PC-9 (cell line): Measurements from ENCODE around the gene TSPYL4. TPM values are rescaled to one million over a fixed set of nuclear protein-coding genes. Genes with fewer than 3 reads are reported as not detected.
A peak's percentile ranks its signal among the peaks of the same experiment; 100 is the strongest.
"Not testable (repeated sequence)": the region's sequence is repeated elsewhere in the genome, so short reads cannot be mapped to it uniquely, and the experiment has no call there.

Source experiments
- BruUV-seq: library from RNA; stranded (reverse); fragments of 400-500 nt; replicated peaks from 2 replicates; lab custom pipeline; 2021; lab: Mats Ljungman, UMichigan
- CTCF ChIA-PET: fragments of 300-600 bp; sonication (Branson Sonifier 250); formaldehyde crosslinking; loops from one replicate; lab custom pipeline; 2022; ENCODE audit warnings: antibody characterized with exemption; lab: Charles Lee
- POLR2A ChIA-PET: fragments of 300-600 bp; sonication (Branson Sonifier 250); formaldehyde crosslinking; loops from one replicate; lab custom pipeline; 2022; ENCODE audit warnings: antibody characterized with exemption; ENCODE audit not compliant: unreplicated experiment; lab: Charles Lee
- DNase-seq, 2 experiments: peaks; one replicate each; pipeline versions ENCODE4 v3.0.0 to v3.0.0-alpha.2; 2015 to 2022; ENCODE audit warnings: mixed read lengths in 1 of 2
- H2AFZ ChIP-seq: fragments of 200-600 bp; sonication (generic); 2 replicates; pipeline ENCODE4 v1.8.1; 2017; ENCODE audit warnings: antibody characterized with exemption
- H3F3A ChIP-seq: fragments of 200-600 bp; sonication (generic); 2 replicates; pipeline ENCODE4 v1.8.1; 2017; ENCODE audit warnings: antibody characterized with exemption, mild to moderate bottlenecking, low read depth; ENCODE audit not compliant: insufficient read depth
- H3K27ac ChIP-seq: fragments of 200-600 bp; sonication (generic); 2 replicates; pipeline ENCODE4 v1.6.1; 2016; ENCODE audit warnings: mixed run types
- H3K27me3 ChIP-seq: fragments of 200-600 bp; sonication (generic); 2 replicates; pipeline ENCODE4 v1.6.1; 2016; ENCODE audit warnings: low read depth, mixed run types; ENCODE audit not compliant: insufficient read depth
- H3K36me3 ChIP-seq: fragments of 200-600 bp; sonication (generic); 2 replicates; pipeline ENCODE4 v1.6.1; 2016; ENCODE audit warnings: low read depth, mixed run types
- H3K4me1 ChIP-seq: fragments of 200-600 bp; sonication (generic); replicated peaks from 2 replicates; pipeline ENCODE4 v1.6.1; 2016; ENCODE audit warnings: mixed run types; ENCODE audit not compliant: insufficient read depth
- H3K4me2 ChIP-seq: fragments of 200-600 bp; sonication (generic); 2 replicates; pipeline ENCODE4 v1.6.1; 2017; ENCODE audit warnings: mixed run types
- H3K4me3 ChIP-seq: fragments of 200-600 bp; sonication (generic); 2 replicates; pipeline ENCODE4 v1.6.1; 2016; ENCODE audit warnings: mixed run types
- H3K79me2 ChIP-seq: fragments of 200-600 bp; sonication (generic); 2 replicates; pipeline ENCODE4 v1.6.1; 2017; ENCODE audit warnings: low read depth, mixed run types
- H3K9me2 ChIP-seq: fragments of 200-600 bp; sonication (generic); 2 replicates; pipeline ENCODE4 v1.8.1; 2017; ENCODE audit warnings: mild to moderate bottlenecking; ENCODE audit not compliant: insufficient read depth
- H3K9me3 ChIP-seq: fragments of 200-600 bp; sonication (generic); 2 replicates; pipeline ENCODE4 v1.8.1; 2016; ENCODE audit warnings: low read depth; ENCODE audit not compliant: insufficient read depth
- H4K20me1 ChIP-seq: fragments of 200-600 bp; sonication (generic); 2 replicates; pipeline ENCODE4 v1.8.1; 2017; ENCODE audit not compliant: insufficient read depth
- EZH2 ChIP-seq: fragments of 200-600 bp; sonication (generic); IDR thresholded peaks from 2 replicates; pipeline ENCODE4 v1.8.0; 2017; ENCODE audit warnings: antibody characterized with exemption, low read depth
- intact Hi-C: fragments of 100-400 bp; cut with micrococcal nuclease; formaldehyde crosslinking; loops from one replicate; pipeline ENCODE4 v1.10.0; 2022; ENCODE audit not compliant: unreplicated experiment
- total RNA-seq: library from RNA; stranded (reverse); gene quantifications from 2 replicates; pipeline ENCODE4 v1.2.3, GENCODE V29; 2021
- TF ChIP-seq, protein P1 (sequence below): fragments of 200-600 bp; sonication (generic); conservative IDR thresholded peaks from 2 replicates; pipeline ENCODE4 v1.6.1; 2017; ENCODE audit warnings: mixed run types, antibody characterized with exemption, mild to moderate bottlenecking, moderate library complexity

TSPYL4 gene
- total RNA-seq, 1 experiment from 2014 or later = 10.9 TPM

DNA sequence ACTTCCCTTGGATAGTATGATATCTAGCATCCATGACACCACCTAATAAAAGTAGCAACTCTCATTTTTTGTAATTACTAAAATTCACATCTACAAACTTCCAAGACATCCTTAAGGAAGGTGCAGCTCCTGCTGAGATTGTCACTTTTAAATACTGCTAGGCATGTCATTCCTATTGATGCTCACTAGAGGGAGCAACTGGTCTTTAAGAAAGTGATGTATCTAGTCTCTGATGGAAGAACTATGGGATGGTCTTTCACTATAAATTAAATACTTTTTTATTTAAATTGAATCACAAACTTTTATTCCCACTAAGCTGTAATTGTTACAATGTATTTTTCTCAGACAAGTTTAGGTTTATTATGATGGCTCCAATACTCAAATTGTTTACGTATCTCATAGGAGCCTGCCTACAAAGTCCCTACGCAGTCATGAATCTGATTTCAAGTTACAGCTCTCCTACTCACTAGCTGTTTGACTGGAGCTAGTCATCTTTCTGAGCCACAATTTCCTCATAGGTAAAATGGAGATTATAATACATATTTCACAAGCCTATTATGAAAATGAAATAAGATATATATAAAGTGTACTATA lies 33.9 kb upstream of the TSPYL4 start:
- H2AFZ ChIP-seq = no peak overlapping the region
- no peaks in the 10 kb centered on the region for H3K9me2 ChIP-seq
- H3K4me2 ChIP-seq = no peak overlapping the region
- TF ChIP-seq, protein P1, sequence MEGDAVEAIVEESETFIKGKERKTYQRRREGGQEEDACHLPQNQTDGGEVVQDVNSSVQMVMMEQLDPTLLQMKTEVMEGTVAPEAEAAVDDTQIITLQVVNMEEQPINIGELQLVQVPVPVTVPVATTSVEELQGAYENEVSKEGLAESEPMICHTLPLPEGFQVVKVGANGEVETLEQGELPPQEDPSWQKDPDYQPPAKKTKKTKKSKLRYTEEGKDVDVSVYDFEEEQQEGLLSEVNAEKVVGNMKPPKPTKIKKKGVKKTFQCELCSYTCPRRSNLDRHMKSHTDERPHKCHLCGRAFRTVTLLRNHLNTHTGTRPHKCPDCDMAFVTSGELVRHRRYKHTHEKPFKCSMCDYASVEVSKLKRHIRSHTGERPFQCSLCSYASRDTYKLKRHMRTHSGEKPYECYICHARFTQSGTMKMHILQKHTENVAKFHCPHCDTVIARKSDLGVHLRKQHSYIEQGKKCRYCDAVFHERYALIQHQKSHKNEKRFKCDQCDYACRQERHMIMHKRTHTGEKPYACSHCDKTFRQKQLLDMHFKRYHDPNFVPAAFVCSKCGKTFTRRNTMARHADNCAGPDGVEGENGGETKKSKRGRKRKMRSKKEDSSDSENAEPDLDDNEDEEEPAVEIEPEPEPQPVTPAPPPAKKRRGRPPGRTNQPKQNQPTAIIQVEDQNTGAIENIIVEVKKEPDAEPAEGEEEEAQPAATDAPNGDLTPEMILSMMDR = peak; percentile 99
- TF ChIP-seq EZH2 = no peak
- BruUV-seq = no TSS peak
- H4K20me1 ChIP-seq = no peaks in the 10 kb centered on the region
- intact Hi-C loops = loop anchor here (1.0 kb wide), 1 partner anchor 245 kb away; no protein-coding TSS in a partner anchor
- H3K9me3 ChIP-seq = no peaks in the 10 kb centered on the region
- no peaks in the 10 kb centered on the region for H3K27me3 ChIP-seq
- peak in 1 of 2 experiments; percentile 61 for DNase-seq
- CTCF ChIA-PET = interaction anchor here (0.5 to 1.5 kb wide), 8 partner anchors 19 to 270 kb away, joined by 3 to 16 read pairs (median 5); partner anchors contain the start of gene CALHM5
- no peaks in the 10 kb centered on the region for H3K36me3 ChIP-seq
- no peaks in the 10 kb centered on the region for H3K4me1 ChIP-seq
- no peak overlapping the region for H3K27ac ChIP-seq
- no peak overlapping the region for H3K4me3 ChIP-seq
- no peaks in the 10 kb centered on the region for H3K79me2 ChIP-seq
- POLR2A ChIA-PET = no interaction called here
- H3F3A ChIP-seq = no peaks in the 10 kb centered on the region

DNA sequence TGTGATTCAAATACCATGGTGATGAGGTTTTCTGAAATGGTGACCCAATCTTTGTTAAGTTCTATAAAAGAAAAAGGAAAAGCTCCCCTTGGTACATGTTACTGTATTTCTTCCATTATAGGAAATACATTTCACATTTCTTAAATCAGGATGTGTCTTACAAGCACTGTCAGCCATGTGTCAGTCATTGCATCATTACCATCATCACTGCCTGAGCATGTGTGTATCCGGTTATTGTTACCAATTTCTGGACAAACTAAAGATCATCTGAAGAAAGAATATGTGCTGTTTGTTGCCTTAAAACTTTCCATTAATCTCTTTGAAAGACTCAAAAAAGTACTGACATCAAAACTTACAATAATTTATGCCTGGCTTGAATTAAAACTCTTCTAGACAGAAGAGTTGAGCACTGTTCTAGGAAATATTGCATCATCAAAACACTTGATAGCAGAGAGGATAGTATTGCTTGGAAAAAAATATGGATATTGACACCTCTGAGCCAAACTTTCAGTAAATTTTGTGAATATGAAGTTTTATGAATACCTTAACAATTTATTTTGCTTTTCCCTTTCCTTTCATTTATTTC lies 33.0 kb upstream of the TSPYL4 start:
- Histone ChIP-seq H3F3A (no peaks in the 10 kb centered on the region), H4K20me1 (no peaks in the 10 kb centered on the region), H3K27ac (no peak overlapping the region), H3K27me3 (no peaks in the 10 kb centered on the region), H3K79me2 (no peaks in the 10 kb centered on the region), H3K36me3 (no peaks in the 10 kb centered on the region), H3K9me3 (no peaks in the 10 kb centered on the region), H2AFZ (no peak overlapping the region), H3K4me3 (no peak overlapping the region), H3K4me1 (no peaks in the 10 kb centered on the region), H3K4me2 (no peak overlapping the region), H3K9me2 (no peaks in the 10 kb centered on the region)
- TF ChIP-seq, protein P1 = no peak
- no peak for TF ChIP-seq EZH2
- no TSS peak for BruUV-seq
- DNase-seq = no peak
- ChIA-PET CTCF (interaction anchor here (0.5 to 1.5 kb wide), 7 partner anchors 18 to 271 kb away, joined by 3 to 16 read pairs (median 5); partner anchors contain the start of gene CALHM5), POLR2A (no interaction called here)
- intact Hi-C loops = loop anchor here (1.0 kb wide), 1 partner anchor 245 kb away; no protein-coding TSS in a partner anchor

DNA sequence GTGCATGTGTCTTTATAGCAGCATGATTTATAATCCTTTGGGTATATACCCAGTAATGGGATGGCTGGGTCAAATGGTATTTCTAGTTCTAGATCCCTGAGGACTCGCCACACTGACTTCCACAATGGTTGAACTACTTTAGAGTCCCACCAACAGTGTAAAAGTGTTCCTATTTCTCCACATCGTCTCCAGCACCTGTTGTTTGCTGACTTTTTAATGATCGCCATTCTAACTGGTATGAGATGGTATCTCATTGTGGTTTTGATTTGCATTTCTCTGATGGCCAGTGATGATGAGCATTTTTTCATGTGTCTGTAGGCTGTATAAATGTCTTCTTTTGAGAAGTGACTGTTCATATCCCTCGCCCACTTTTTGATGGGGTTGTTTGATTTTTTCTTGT lies 31.1 kb upstream of the TSPYL4 start:
- H3K9me3 ChIP-seq, H2AFZ ChIP-seq, H3K79me2 ChIP-seq, H3F3A ChIP-seq, H3K36me3 ChIP-seq, H3K27me3 ChIP-seq, H3K9me2 ChIP-seq, H3K4me2 ChIP-seq, DNase-seq, intact Hi-C loops, H3K27ac ChIP-seq, H4K20me1 ChIP-seq, POLR2A ChIA-PET, BruUV-seq, CTCF ChIA-PET, H3K4me3 ChIP-seq: not testable (repeated sequence)
- H3K4me1 ChIP-seq = peaks cover 15% of the 10 kb centered on the region
